HUES64 (cell line): ENCODE measurements around the gene ZER1.
"Not testable (repeated sequence)": the region's sequence is repeated elsewhere in the genome, so short reads cannot be mapped to it uniquely, and the experiment has no call there.

Source experiments
- H3K27ac ChIP-seq: 2 replicates; pipeline ENCODE4 v1.7.0; 2013; ENCODE audit warnings: low read depth, low read length, inconsistent platforms
- H3K27me3 ChIP-seq: 2 replicates; pipeline ENCODE4 v1.6.1; 2013; ENCODE audit warnings: mild to moderate bottlenecking, low read length; ENCODE audit not compliant: insufficient read depth
- H3K36me3 ChIP-seq: 2 replicates; pipeline ENCODE4 v1.6.1; 2013; ENCODE audit warnings: mild to moderate bottlenecking, low read length; ENCODE audit not compliant: insufficient read depth
- H3K4me1 ChIP-seq: 2 replicates; pipeline ENCODE4 v1.6.1; 2013; ENCODE audit warnings: mild to moderate bottlenecking, low read length, moderate library complexity; ENCODE audit not compliant: insufficient read depth
- H3K4me3 ChIP-seq: 2 replicates; pipeline ENCODE4 v1.5.1; 2013; ENCODE audit warnings: mild to moderate bottlenecking, low read length, moderate library complexity
- H3K9ac ChIP-seq: 2 replicates; pipeline ENCODE4 v1.6.1; 2013; ENCODE audit warnings: mild to moderate bottlenecking, low read depth, low read length
- H3K9me3 ChIP-seq: 2 replicates; pipeline ENCODE4 v1.6.1; 2013; ENCODE audit warnings: low read depth, low read length; ENCODE audit not compliant: insufficient read depth
- WGBS: fragments of 150-250, 120-280 bp; methylation state at CpG from one replicate; pipeline ENCODE4 v1.1.7; 2013; ENCODE audit warnings: missing lambda C conversion rate; 5-methylcytosine and 5-hydroxymethylcytosine counted together

ZER1 gene

GRCh38 chr9:128807827-128808226, 36.1 kb upstream of the ZER1 start:
- Histone ChIP-seq H3K4me3 (no peak overlapping the region), H3K4me1 (no peaks in the 10 kb centered on the region), H3K36me3 (peaks cover 44% of the 10 kb centered on the region), H3K27me3 (no peaks in the 10 kb centered on the region), H3K9me3 (no peaks in the 10 kb centered on the region), H3K27ac (no peak overlapping the region), H3K9ac (no peak overlapping the region)
- 88% methylated on average over 14 of the region's 14 CpGs for WGBS

- Histone ChIP-seq H3K27me3 (no peaks in the 10 kb centered on the region), H3K9me3 (no peaks in the 10 kb centered on the region), H3K4me3 (no peak overlapping the region), H3K4me1 (no peaks in the 10 kb centered on the region), H3K27ac (no peak overlapping the region), H3K9ac (no peak overlapping the region), H3K36me3 (peaks cover 55% of the 10 kb centered on the region)
- WGBS, result 93% methylated on average over 14 of the region's 14 CpGs
Observed at GRCh38 chr9:128805661-128806060, 33.9 kb upstream of the ZER1 start.

GRCh38 chr9:128802482-128802881, 30.8 kb upstream of the ZER1 start:
- Histone ChIP-seq H3K4me1 (no peaks in the 10 kb centered on the region), H3K9ac (no peak overlapping the region), H3K9me3 (no peaks in the 10 kb centered on the region), H3K27me3 (no peaks in the 10 kb centered on the region), H3K27ac (no peak overlapping the region), H3K4me3 (no peak overlapping the region), H3K36me3 (peaks cover 71% of the 10 kb centered on the region)
- WGBS, result 93% methylated on average over 4 of the region's 4 CpGs

- peaks cover 60% of the 10 kb centered on the region for H3K36me3 ChIP-seq
- no peak overlapping the region for H3K27ac ChIP-seq
- H3K4me1 ChIP-seq, result no peaks in the 10 kb centered on the region
- no peak overlapping the region for H3K4me3 ChIP-seq
- WGBS, result 98% methylated on average over 7 of the region's 7 CpGs
- H3K9me3 ChIP-seq, result no peaks in the 10 kb centered on the region
- no peaks in the 10 kb centered on the region for H3K27me3 ChIP-seq
- no peak overlapping the region for H3K9ac ChIP-seq
Observed at GRCh38 chr9:128800061-128800460, 28.3 kb upstream of the ZER1 start.

GRCh38 chr9:128798896-128799295, 27.2 kb upstream of the ZER1 start:
- Histone ChIP-seq H3K36me3 (peaks cover 65% of the 10 kb centered on the region), H3K27ac (no peak overlapping the region)
- WGBS, result 89% methylated on average over 8 of the region's 8 CpGs

DNA sequence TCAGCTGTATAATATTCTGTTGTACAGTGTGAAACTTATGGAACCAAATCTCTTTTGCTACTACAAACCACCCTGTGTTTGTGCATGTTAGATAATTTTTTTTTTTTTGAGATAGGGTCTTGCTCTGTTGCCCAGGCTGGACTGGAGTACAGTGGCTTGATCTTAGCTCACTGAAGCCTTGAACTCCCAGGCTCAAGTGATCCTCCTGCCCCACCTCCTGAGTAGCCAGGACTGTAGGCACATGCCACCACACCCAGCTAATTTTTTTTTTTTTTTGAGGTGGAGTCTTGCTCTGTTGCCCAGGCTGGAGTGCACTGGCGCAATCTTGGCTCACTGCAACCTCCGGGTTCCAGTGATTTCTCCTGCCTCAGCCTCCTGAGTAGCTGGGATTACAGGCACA, 23.2 kb upstream of the ZER1 start:
- not testable (repeated sequence) for H3K27me3 ChIP-seq, H3K9ac ChIP-seq, H3K4me3 ChIP-seq, H3K4me1 ChIP-seq, H3K27ac ChIP-seq, H3K9me3 ChIP-seq
- WGBS, result 45% methylated on average over 2 of the region's 2 CpGs
- H3K36me3 ChIP-seq, result peaks cover 72% of the 10 kb centered on the region

More at GRCh38 chr9:128798896-128799295, 27.2 kb upstream of the ZER1 start:
- Histone ChIP-seq H3K9me3 (no peaks in the 10 kb centered on the region), H3K27me3 (no peaks in the 10 kb centered on the region), H3K9ac (no peak overlapping the region), H3K4me1 (no peaks in the 10 kb centered on the region), H3K4me3 (no peak overlapping the region)

GRCh38 chr9:128792978-128793686, 21.4 kb upstream of the ZER1 start:
- peaks cover 2% of the 10 kb centered on the region; the same call in 1 of the 2 replicates for H3K4me1 ChIP-seq
- H3K4me3 ChIP-seq, result no peak overlapping the region
- no peak overlapping the region for H3K9ac ChIP-seq
- no peaks in the 10 kb centered on the region for H3K9me3 ChIP-seq
- 95% methylated on average over 8 of the region's 8 CpGs for WGBS
- H3K36me3 ChIP-seq, result peaks cover 61% of the 10 kb centered on the region
- no peaks in the 10 kb centered on the region for H3K27me3 ChIP-seq
- no peak overlapping the region for H3K27ac ChIP-seq

- no peak overlapping the region for H3K27ac ChIP-seq
- H3K9ac ChIP-seq, result no peak overlapping the region
- 96% methylated on average over 9 of the region's 9 CpGs for WGBS
- no peak overlapping the region for H3K4me3 ChIP-seq
- H3K36me3 ChIP-seq, result peaks cover 53% of the 10 kb centered on the region
- peaks cover 7% of the 10 kb centered on the region; the same call in 1 of the 2 replicates for H3K4me1 ChIP-seq
- H3K9me3 ChIP-seq, result no peaks in the 10 kb centered on the region
- no peaks in the 10 kb centered on the region for H3K27me3 ChIP-seq
Observed at GRCh38 chr9:128792134-128792533, 20.4 kb upstream of the ZER1 start.

DNA sequence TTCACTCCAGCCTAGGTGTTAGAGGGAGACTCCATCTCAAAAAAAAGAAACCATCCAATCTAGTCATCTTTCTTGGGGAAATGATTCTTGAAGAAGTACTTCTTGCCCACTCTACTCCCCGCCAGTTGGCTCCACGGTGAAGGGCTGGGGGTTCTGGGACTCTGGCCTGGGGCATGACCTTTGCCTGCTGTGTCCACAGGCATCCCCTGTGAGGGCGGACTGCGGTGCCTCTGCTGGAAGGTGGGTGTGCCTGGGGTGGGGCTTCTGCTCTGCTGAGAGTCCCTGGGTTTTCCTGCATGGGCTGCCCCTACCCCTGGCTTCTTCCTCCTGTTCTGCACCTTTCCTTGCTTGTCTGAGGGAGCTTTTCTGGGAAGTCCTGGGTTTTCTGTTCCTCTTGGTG, 18.8 kb upstream of the ZER1 start:
- WGBS, result 89% methylated on average over 4 of the region's 4 CpGs

GRCh38 chr9:128788445-128788844, 16.7 kb upstream of the ZER1 start:
- Histone ChIP-seq H3K9ac (peak overlapping the region; percentile 76; the same call in 1 of the 2 replicates), H3K27me3 (no peaks in the 10 kb centered on the region), H3K9me3 (no peaks in the 10 kb centered on the region), H3K36me3 (peaks cover 36% of the 10 kb centered on the region), H3K27ac (no peak overlapping the region), H3K4me1 (peaks cover 7% of the 10 kb centered on the region; the same call in 1 of the 2 replicates), H3K4me3 (peak overlapping the region; percentile 99)
- 94% methylated on average over 1 of the region's 1 CpG for WGBS

More for the DNA sequence above, 18.8 kb upstream of the ZER1 start:
- H3K4me1 ChIP-seq, result peaks cover 7% of the 10 kb centered on the region; the same call in 1 of the 2 replicates
- peaks cover 49% of the 10 kb centered on the region for H3K36me3 ChIP-seq
- H3K4me3 ChIP-seq, result no peak overlapping the region
- H3K9ac ChIP-seq, result no peak overlapping the region
- H3K27me3 ChIP-seq, result no peaks in the 10 kb centered on the region
- no peaks in the 10 kb centered on the region for H3K9me3 ChIP-seq
- H3K27ac ChIP-seq, result no peak overlapping the region

- Histone ChIP-seq H3K27ac (0 out of 2 replicates have a peak overlapping the region, but pooled peaks have one; percentile 9), H3K27me3 (no peaks in the 10 kb centered on the region), H3K9ac (peak overlapping the region; percentile 76), H3K36me3 (peaks cover 28% of the 10 kb centered on the region), H3K4me1 (peaks cover 7% of the 10 kb centered on the region; the same call in 1 of the 2 replicates), H3K9me3 (no peaks in the 10 kb centered on the region), H3K4me3 (peak overlapping the region; percentile 99)
- 25% methylated on average over 6 of the region's 7 CpGs for whole genome bisulfite sequencing
Observed at GRCh38 chr9:128787659-128788058, 15.9 kb upstream of the ZER1 start.
